ENCODE measurements around the gene COL23A1.

COL23A1 gene

GRCh38 chr5:178429156-178429468 is 161.1 kb downstream of the COL23A1 start:
- no peaks in the 10 kb centered on the region for H3K9me3 ChIP-seq (ENCODE audit: control insufficient read depth, insufficient read depth, low read depth, low read length)
- TF ChIP-seq OVOL3 (tag by site-specific recombination; IDR thresholded peaks at IDR 0.05) (no peak), ZSCAN18 (tag by site-specific recombination; IDR thresholded peaks at IDR 0.05) (no peak), ZNF513 (tag by site-specific recombination; IDR thresholded peaks at IDR 0.05) (no peak), ZNF391 (tag by site-specific recombination; IDR thresholded peaks at IDR 0.05; ENCODE audit: borderline replicate concordance, low read depth) (no peak), ZNF280C (tag by site-specific recombination; IDR thresholded peaks at IDR 0.05) (no peak), ZBTB20 (tag by site-specific recombination; IDR thresholded peaks at IDR 0.05) (no peak), ZNF155 (tag by site-specific recombination; IDR thresholded peaks at IDR 0.05) (no peak), ZNF416 (tag by site-specific recombination; IDR thresholded peaks at IDR 0.05) (no peak), ZBTB1 (tag by site-specific recombination; IDR thresholded peaks at IDR 0.05) (no peak), ZNF654 (tag by site-specific recombination; IDR thresholded peaks at IDR 0.05; ENCODE audit: low read depth) (no peak), ZSCAN23 (tag by site-specific recombination; IDR thresholded peaks at IDR 0.05) (no peak), ZNF548 (tag by site-specific recombination; IDR thresholded peaks at IDR 0.05) (no peak), ZBTB11 (tag by site-specific recombination; conservative IDR thresholded peaks at IDR 0.05; ENCODE audit: low read depth) (no peak), ZNF354C (tag by site-specific recombination; IDR thresholded peaks at IDR 0.05; ENCODE audit: borderline replicate concordance, low read depth) (no peak), ZNF350 (tag by site-specific recombination; IDR thresholded peaks at IDR 0.05) (no peak)
- H3K27ac ChIP-seq (ENCODE audit: extremely low read depth, low read depth, low read length): no peak overlapping the region
- POLR2A ChIA-PET: no interaction called here
- H3K4me1 ChIP-seq (ENCODE audit: control insufficient read depth, insufficient read depth, low read length): no peaks in the 10 kb centered on the region
- H3K4me3 ChIP-seq (ENCODE audit: low read depth, low read length): no peak overlapping the region
- CTCF ChIA-PET: no interaction called here
- H3K36me3 ChIP-seq (ENCODE audit: control insufficient read depth in 2 of 2, insufficient read depth in 1 of 2, low read length in 2 of 2): no peaks in the 10 kb centered on the region

- ChIA-PET POLR2A (no interaction called here), CTCF (interaction anchor here (1.1 kb wide), 1 partner anchor 159 kb away, joined by 3 read pairs; no protein-coding TSS in a partner anchor)
- Histone ChIP-seq H3K27ac (ENCODE audit: extremely low read depth, low read depth, low read length) (no peak overlapping the region), H3K4me1 (ENCODE audit: control insufficient read depth, insufficient read depth, low read length) (no peaks in the 10 kb centered on the region), H3K9me3 (ENCODE audit: control insufficient read depth, insufficient read depth, low read depth, low read length) (no peaks in the 10 kb centered on the region), H3K36me3 (ENCODE audit: control insufficient read depth in 2 of 2, insufficient read depth in 1 of 2, low read length in 2 of 2) (no peaks in the 10 kb centered on the region), H3K4me3 (ENCODE audit: low read depth, low read length) (no peak overlapping the region)
- TF ChIP-seq ZFHX2 (tag by site-specific recombination; conservative IDR thresholded peaks at IDR 0.05): no peak
- TF ChIP-seq GLIS2 (tag by site-specific recombination; IDR thresholded peaks at IDR 0.05): no peak
- TF ChIP-seq ZBTB8A (tag by site-specific recombination; IDR thresholded peaks at IDR 0.05): no peak
- no peak for TF ChIP-seq ZBTB21 (tag by site-specific recombination; IDR thresholded peaks at IDR 0.05)
- TF ChIP-seq ZNF654 (tag by site-specific recombination; IDR thresholded peaks at IDR 0.05; ENCODE audit: low read depth): no peak
- no peak for TF ChIP-seq ZNF184 (tag by site-specific recombination; IDR thresholded peaks at IDR 0.05)
- TF ChIP-seq ZNF610 (tag by site-specific recombination; IDR thresholded peaks at IDR 0.05; ENCODE audit: borderline replicate concordance): no peak
- no peak for TF ChIP-seq AEBP2 (tag by site-specific recombination; IDR thresholded peaks at IDR 0.05; ENCODE audit: borderline replicate concordance)
- TF ChIP-seq ZNF776 (tag by site-specific recombination; IDR thresholded peaks at IDR 0.05; ENCODE audit: borderline replicate concordance): no peak
- TF ChIP-seq ZNF830 (tag by site-specific recombination; IDR thresholded peaks at IDR 0.05; ENCODE audit: low read depth): no peak
- no peak for TF ChIP-seq ZNF211 (tag by site-specific recombination; IDR thresholded peaks at IDR 0.05; ENCODE audit: low read depth)
These were observed 161.6 kb downstream of the COL23A1 start for GRCh38 chr5:178428341-178429155.

Measured in HEK293 (cell line).